Activated T-cell treated with anti-CD3 and anti-CD28 coated beads, Interleukin-2, amount 50 U/mL, for 24 hours (primary cell): ENCODE data around the gene C8G.

Source experiments
- DNase-seq: peaks from one replicate; pipeline ENCODE4 v3.0.0-alpha.2; 2020
- H3K27ac Mint-ChIP-seq: 2 replicates; pipeline ENCODE4 v1.8.0; 2020; ENCODE audit warnings: mild to moderate bottlenecking, mixed read lengths
- H3K27me3 Mint-ChIP-seq: 2 replicates; pipeline ENCODE4 v1.8.0; 2020; ENCODE audit warnings: mixed read lengths
- H3K36me3 Mint-ChIP-seq: 2 replicates; pipeline ENCODE4 v1.8.0; 2020; ENCODE audit warnings: low read depth, mixed read lengths
- H3K4me1 Mint-ChIP-seq: 2 replicates; pipeline ENCODE4 v1.8.0; 2020; ENCODE audit warnings: low read depth, mixed read lengths
- H3K4me3 Mint-ChIP-seq: 2 replicates; pipeline ENCODE4 v1.8.0; 2020; ENCODE audit warnings: mild to moderate bottlenecking, moderate library complexity, mixed read lengths
- H3K9me3 Mint-ChIP-seq: 2 replicates; pipeline ENCODE4 v1.8.0; 2020; ENCODE audit warnings: mixed read lengths

C8G gene

GRCh38 chr9:136951541-136952320 lies 6.7 kb downstream of the C8G start, which contains the start of gene LCN12:
Gene LCN12, plus strand, starts transcription at chr9:136952273. Its CDS starts 55 bp downstream, at chr9:136952328.
- no peak for DNase-seq
- Mint-ChIP-seq H3K27me3 (no peaks in the 10 kb centered on the region), H3K27ac (no peak within 1 kb of the TSS), H3K4me1 (peaks cover 15% of the 10 kb centered on the region), H3K4me3 (no peak within 1 kb of the TSS), H3K9me3 (peaks cover 2% of the 10 kb centered on the region), H3K36me3 (no peaks in the 10 kb centered on the region)

DNA sequence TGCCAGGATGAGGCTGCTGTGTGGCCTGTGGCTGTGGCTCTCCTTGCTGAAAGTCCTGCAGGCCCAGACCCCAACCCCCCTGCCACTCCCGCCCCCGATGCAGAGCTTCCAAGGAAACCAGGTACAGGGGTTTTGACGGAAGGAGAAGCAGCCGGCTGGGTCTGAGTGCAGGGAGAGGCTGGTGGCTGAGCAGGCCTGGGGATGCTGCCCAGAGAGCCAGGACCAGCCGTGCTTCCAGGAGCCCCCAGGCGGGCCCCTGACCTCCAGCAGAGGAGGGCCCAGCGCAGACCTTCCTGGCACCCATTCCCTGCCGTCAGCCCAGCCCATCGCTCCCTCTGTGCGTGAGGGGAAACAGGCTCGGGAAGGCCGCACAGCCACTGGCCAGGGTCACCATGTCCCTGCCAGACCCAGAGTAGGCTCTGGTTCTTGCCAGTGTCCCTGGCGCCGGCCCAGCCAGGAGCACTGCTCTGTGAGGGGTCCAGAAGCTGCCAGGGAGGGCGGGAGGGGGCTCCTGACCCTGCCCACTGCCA lies 7.3 kb downstream of the C8G start:
- Mint-ChIP-seq H3K4me1 (peaks cover 13% of the 10 kb centered on the region), H3K4me3 (no peak overlapping the region), H3K27ac (no peak overlapping the region), H3K27me3 (no peaks in the 10 kb centered on the region), H3K9me3 (peaks cover 2% of the 10 kb centered on the region), H3K36me3 (no peaks in the 10 kb centered on the region)
- DNase-seq, result no peak

- Mint-ChIP-seq H3K27ac (no peak overlapping the region), H3K27me3 (no peaks in the 10 kb centered on the region), H3K36me3 (no peaks in the 10 kb centered on the region), H3K9me3 (peaks cover 2% of the 10 kb centered on the region), H3K4me1 (peaks cover 12% of the 10 kb centered on the region), H3K4me3 (no peak overlapping the region)
- no peak for DNase-seq
These were observed 8.1 kb downstream of the C8G start for GRCh38 chr9:136952876-136953770.

DNA sequence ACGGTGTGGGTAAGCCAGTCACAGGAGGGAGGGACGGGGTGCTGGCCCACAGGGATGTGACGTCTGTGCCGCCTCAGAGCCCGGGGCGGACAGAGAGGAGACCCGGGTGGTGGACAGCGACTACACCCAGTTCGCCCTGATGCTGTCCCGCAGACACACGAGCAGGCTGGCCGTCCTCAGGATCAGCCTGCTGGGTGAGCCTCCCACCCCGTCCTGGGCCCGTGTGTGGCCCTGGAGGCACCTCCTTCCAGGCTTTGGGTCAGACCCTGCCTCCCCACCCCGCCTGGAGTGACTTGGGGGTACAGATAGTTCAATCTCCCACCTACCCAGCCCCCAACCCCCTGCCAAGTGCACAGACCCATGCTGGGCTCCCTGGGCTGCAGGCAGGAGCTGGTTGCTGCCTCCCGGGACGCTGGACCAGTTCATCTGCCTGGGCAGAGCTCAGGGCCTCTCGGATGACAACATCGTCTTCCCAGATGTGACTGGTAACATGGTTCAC lies 8.8 kb downstream of the C8G start:
- H3K4me1 Mint-ChIP-seq, result peaks cover 10% of the 10 kb centered on the region
- no peak overlapping the region for H3K27ac Mint-ChIP-seq
- no peaks in the 10 kb centered on the region for H3K27me3 Mint-ChIP-seq
- peaks cover 2% of the 10 kb centered on the region for H3K9me3 Mint-ChIP-seq
- DNase-seq, result no peak
- H3K36me3 Mint-ChIP-seq, result no peaks in the 10 kb centered on the region
- no peak overlapping the region for H3K4me3 Mint-ChIP-seq

DNA sequence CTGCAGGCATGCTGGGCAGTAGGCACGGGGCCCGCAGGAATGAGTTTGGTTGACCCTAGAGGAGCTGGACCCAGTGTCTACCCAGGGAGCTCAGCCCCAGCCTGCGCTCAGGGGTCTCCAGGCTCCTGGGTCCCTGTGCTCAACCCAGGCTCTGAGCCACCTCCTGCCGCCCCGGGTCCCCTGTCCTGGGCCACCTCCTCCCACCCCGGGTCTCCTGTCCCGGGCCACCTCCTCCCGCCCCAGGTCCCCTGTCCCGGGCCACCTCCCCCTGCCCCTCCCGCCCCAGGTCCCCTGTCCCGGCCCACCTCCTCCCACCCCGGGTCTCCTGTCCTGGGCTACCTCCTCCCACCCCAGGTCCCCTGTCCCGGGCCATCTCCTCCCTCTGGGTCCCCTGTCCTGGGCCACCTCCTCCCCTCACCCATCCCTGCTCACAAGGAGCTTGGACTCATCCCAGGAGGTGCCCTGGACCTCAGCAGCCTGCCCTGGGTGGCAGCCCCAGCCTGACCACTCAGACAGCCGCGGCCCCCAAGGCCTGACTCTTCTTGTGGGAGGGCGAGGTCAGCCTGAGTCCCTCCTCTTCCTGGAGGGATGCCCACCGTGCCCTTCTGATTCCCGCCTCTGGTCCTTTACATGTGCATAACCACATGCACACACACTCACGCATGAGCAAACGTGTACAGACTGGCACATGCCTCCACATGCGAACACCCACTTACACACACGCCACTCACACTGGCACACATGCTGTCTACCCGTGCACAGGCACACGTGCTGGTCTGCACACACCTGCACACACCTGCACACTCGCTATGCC lies 9.4 kb downstream of the C8G start:
- Mint-ChIP-seq H3K4me3 (no peak overlapping the region), H3K36me3 (no peaks in the 10 kb centered on the region), H3K27me3 (no peaks in the 10 kb centered on the region), H3K4me1 (peaks cover 10% of the 10 kb centered on the region), H3K9me3 (peaks cover 2% of the 10 kb centered on the region), H3K27ac (no peak overlapping the region)
- no peak for DNase-seq

- peaks cover 6% of the 10 kb centered on the region for H3K4me1 Mint-ChIP-seq
- H3K9me3 Mint-ChIP-seq, result peaks cover 2% of the 10 kb centered on the region
- H3K27ac Mint-ChIP-seq, result no peak overlapping the region
These were observed 10.3 kb downstream of the C8G start for GRCh38 chr9:136955202-136955942.

DNA sequence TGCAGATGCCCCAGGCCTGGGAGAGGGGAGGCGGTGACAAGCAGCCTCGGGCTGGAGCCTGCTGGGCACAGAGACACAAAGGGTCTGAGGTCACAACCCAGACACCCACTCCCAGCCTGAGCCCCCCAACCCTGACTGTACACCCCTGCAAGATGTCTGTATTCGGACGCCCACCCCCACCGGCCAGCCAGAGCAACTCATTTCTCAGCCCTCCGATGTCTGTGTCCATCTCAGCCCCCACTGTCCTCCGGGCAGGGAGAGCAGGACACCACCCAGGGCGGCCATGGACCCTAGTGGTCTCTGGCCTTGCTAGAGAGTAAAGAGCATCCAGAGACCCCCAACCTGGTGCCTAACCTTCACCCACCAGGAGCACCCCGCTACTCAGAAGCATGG lies 10.9 kb downstream of the C8G start:
- H3K27me3 Mint-ChIP-seq, result no peaks in the 10 kb centered on the region
- no peak overlapping the region for H3K27ac Mint-ChIP-seq

More at GRCh38 chr9:136955202-136955942, 10.3 kb downstream of the C8G start:
- no peaks in the 10 kb centered on the region for H3K27me3 Mint-ChIP-seq
- H3K4me3 Mint-ChIP-seq, result no peak overlapping the region
- H3K36me3 Mint-ChIP-seq, result no peaks in the 10 kb centered on the region
- no peak for DNase-seq

DNA sequence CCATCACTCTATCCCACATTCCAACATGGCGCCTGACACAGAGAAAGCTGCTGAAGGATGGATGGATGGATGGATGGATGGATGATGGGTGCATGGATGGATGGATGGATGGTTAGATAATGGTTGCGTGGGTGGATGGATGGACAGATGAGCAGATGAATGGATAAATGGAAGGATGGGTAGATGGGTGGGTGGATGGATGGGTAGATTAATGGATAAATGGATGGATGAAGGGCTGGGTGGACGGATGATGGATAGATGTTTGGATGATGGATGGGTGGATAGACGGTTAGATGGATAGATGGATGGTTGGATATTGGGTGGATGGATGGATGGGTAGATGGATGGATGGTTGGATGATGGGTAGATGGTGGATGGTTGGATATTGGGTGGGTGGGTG lies 11.6 kb downstream of the C8G start:
- H3K27ac Mint-ChIP-seq, result no peak overlapping the region
- H3K4me1 Mint-ChIP-seq, result peaks cover 5% of the 10 kb centered on the region
- H3K27me3 Mint-ChIP-seq, result no peaks in the 10 kb centered on the region
- DNase-seq, result no peak
- peaks cover 2% of the 10 kb centered on the region for H3K9me3 Mint-ChIP-seq
- no peak overlapping the region for H3K4me3 Mint-ChIP-seq
- H3K36me3 Mint-ChIP-seq, result no peaks in the 10 kb centered on the region

More for the DNA sequence above, 10.9 kb downstream of the C8G start:
- Mint-ChIP-seq H3K9me3 (peaks cover 2% of the 10 kb centered on the region), H3K36me3 (no peaks in the 10 kb centered on the region), H3K4me1 (peaks cover 5% of the 10 kb centered on the region), H3K4me3 (no peak overlapping the region)
- DNase-seq, result no peak

DNA sequence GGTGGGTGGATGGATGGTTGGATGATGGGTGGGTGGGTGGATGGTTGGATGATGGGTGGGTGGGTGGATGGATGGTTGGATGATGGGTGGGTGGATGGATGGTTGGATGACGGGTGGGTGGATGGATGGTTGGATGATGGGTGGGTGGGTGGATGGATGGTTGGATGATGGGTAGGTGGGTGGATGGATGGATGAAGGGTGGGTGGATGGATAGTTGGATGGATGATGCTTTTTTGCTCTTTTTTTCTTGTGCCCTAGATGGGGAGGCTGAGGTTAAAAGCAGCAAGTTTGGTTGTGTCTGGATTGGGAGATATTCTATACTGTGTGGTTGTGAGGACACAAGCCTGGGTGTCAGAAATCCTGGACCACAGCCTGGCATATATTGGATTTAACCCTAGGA lies 12.4 kb downstream of the C8G start:
- Mint-ChIP-seq H3K27me3 (no peaks in the 10 kb centered on the region), H3K4me3 (no peak overlapping the region), H3K9me3 (peaks cover 2% of the 10 kb centered on the region), H3K4me1 (peaks cover 8% of the 10 kb centered on the region), H3K27ac (no peak overlapping the region), H3K36me3 (no peaks in the 10 kb centered on the region)
- no peak for DNase-seq

DNA sequence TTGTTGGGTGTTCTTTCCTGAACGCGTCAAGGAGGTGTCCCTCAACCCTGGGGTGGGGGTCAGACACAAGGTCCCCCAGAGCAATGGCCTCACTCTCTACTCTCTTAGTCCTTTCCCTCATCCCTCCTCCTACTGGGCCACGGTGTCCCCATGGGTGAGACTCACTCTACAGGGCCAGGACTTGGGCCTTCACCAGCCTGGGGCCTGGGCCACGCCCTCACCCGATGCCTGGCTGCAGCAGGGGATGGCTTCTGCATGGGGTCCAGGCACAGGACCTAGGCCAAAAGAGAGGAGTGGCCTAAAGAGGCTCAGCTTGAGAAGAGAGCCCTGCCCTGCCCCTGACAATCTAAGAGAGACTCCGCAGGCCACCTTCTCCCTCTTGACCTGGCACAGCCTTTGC lies 12.9 kb downstream of the C8G start:
- no peak overlapping the region for H3K27ac Mint-ChIP-seq

GRCh38 chr9:136958473-136958872 lies 13.4 kb downstream of the C8G start:
- H3K4me1 Mint-ChIP-seq, result peaks cover 15% of the 10 kb centered on the region
- H3K9me3 Mint-ChIP-seq, result peaks cover 2% of the 10 kb centered on the region
- DNase-seq, result no peak
- no peak overlapping the region for H3K27ac Mint-ChIP-seq
- no peaks in the 10 kb centered on the region for H3K36me3 Mint-ChIP-seq
- no peak overlapping the region for H3K4me3 Mint-ChIP-seq
- H3K27me3 Mint-ChIP-seq, result no peaks in the 10 kb centered on the region

More for the DNA sequence above, 12.9 kb downstream of the C8G start:
- Mint-ChIP-seq H3K9me3 (peaks cover 2% of the 10 kb centered on the region), H3K36me3 (no peaks in the 10 kb centered on the region), H3K4me3 (no peak overlapping the region), H3K4me1 (peaks cover 13% of the 10 kb centered on the region), H3K27me3 (no peaks in the 10 kb centered on the region)
- DNase-seq, result no peak

GRCh38 chr9:136958898-136959850 lies 14.1 kb downstream of the C8G start:
- Mint-ChIP-seq H3K4me3 (no peak overlapping the region), H3K9me3 (peaks cover 2% of the 10 kb centered on the region), H3K27ac (no peak overlapping the region), H3K4me1 (peaks cover 15% of the 10 kb centered on the region), H3K27me3 (no peaks in the 10 kb centered on the region), H3K36me3 (no peaks in the 10 kb centered on the region)
- no peak for DNase-seq
